Muscle of leg (tissue), 11 donors: Measurements from ENCODE around the gene DUSP10. TPM values are rescaled to one million over a fixed set of nuclear protein-coding genes. Genes with fewer than 3 reads are reported as not detected.
A peak's percentile ranks its signal among the peaks of the same experiment; 100 is the strongest.

Source experiments
- DNase-seq: peaks from one replicate; pipeline ENCODE4 v3.0.0; 2013
- H3K27ac ChIP-seq: one replicate; pipeline ENCODE4 v1.5.1; 2013; ENCODE audit warnings: mild to moderate bottlenecking, low read length, control low read depth
- H3K27me3 ChIP-seq: one replicate; pipeline ENCODE4 v1.6.1; 2013; ENCODE audit warnings: low read length; ENCODE audit not compliant: control insufficient read depth, insufficient read depth
- H3K36me3 ChIP-seq: one replicate; pipeline ENCODE4 v1.6.1; 2013; ENCODE audit warnings: low read length; ENCODE audit not compliant: control insufficient read depth, insufficient read depth
- H3K4me1 ChIP-seq: one replicate; pipeline ENCODE4 v1.6.1; 2013; ENCODE audit warnings: low read length; ENCODE audit not compliant: control insufficient read depth, insufficient read depth
- H3K4me3 ChIP-seq: one replicate; pipeline ENCODE4 v1.5.1; 2013; ENCODE audit warnings: low read length, control low read depth
- H3K9me3 ChIP-seq: replicated peaks from 2 replicates; pipeline ENCODE4 v1.6.1; 2013; ENCODE audit warnings: low read depth, low read length; ENCODE audit not compliant: control insufficient read depth
- WGBS: methylation state at CpG from one replicate; pipeline ENCODE4 v1.1.5; 2013; ENCODE audit warnings: missing lambda C conversion rate; ENCODE audit not compliant: insufficient coverage; 5-methylcytosine and 5-hydroxymethylcytosine counted together
- polyA plus RNA-seq, 8 donors: library from polyadenylated mRNA; unstranded; fragments of 120-200 nt; gene quantifications; one replicate each; pipeline versions ENCODE4 v1.2.1 to v1.2.3, GENCODE V29; 2013; ENCODE audit warnings: inconsistent platforms in 1 of 8, low replicate concordance in 1 of 8; ENCODE audit not compliant: insufficient read length in 8 of 8, insufficient read depth in 1 of 8
- total RNA-seq: library from RNA; stranded (reverse); fragments of 120-200 nt; gene quantifications from one replicate; pipeline ENCODE4 v1.2.4, GENCODE V29; 2013

DUSP10 gene
- total and polyA plus RNA-seq, 9 donors = 9.5 to 45.9 (median 14.9) TPM

DNA sequence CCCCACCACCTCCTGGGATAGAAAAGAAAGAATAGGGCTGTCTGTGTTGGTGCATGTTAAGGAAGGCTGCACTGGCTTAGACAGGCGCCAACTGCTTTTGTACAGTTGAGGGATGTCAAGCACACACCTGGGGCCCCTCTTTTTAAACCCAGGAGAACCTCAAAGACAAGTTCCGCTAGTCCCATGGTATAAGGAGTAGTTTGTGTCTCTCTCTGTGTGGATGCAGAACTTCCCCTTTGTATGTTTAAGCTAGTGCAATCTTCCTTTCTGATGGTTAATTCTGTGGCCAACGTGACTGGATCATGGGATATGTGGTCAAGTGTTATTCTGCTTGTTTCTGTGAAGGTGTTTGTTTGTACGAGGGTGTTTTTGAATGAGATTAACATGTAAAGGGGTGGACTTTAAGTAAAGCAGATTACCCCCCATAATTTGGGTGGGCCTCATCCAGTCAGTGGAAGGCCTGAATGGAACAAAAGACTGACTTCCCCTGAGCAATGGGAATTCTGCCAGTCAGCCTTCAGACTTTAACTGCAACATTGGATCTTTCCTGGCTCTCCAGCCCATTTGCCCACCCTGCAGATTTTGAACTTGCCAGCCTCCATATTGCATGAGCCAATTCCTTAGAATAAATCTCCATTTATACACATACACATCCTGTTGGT is 9.5 kb upstream of the DUSP10 start:
- H3K4me3 ChIP-seq = no peak overlapping the region
- peak; percentile 35 for DNase-seq

DNA sequence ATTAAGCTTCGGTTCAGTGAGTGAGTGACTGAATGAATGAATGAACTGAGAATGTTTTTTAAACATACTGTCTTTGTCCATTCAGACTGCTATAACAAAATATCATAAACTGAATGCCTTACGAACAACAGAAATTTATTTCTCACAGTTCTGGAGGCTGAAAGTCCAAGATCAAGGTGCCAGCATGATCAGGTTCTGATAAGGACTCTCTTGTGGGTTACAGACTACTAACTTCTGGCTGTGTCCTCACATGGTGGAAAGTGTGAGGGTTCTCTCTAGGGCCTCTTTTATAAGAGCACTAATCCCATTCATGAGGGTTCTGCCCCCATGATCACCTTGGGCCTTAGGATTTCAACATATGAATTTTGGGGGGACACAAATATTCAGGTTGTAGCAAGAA is 7.1 kb upstream of the DUSP10 start:
- Histone ChIP-seq H3K9me3 (no peaks in the 10 kb centered on the region), H3K4me3 (no peak overlapping the region), H3K27me3 (no peaks in the 10 kb centered on the region), H3K36me3 (no peaks in the 10 kb centered on the region), H3K4me1 (no peaks in the 10 kb centered on the region), H3K27ac (no peak overlapping the region)
- no CpG with 5 or more reads among the region's 2 CpGs for WGBS
- no peak for DNase-seq

More for the DNA sequence above, 9.5 kb upstream of the DUSP10 start:
- WGBS = 80% methylated on average over 2 of the region's 4 CpGs
- H3K4me1 ChIP-seq = no peaks in the 10 kb centered on the region
- no peak overlapping the region for H3K27ac ChIP-seq
- H3K27me3 ChIP-seq = no peaks in the 10 kb centered on the region
- no peaks in the 10 kb centered on the region for H3K9me3 ChIP-seq
- no peaks in the 10 kb centered on the region for H3K36me3 ChIP-seq

DNA sequence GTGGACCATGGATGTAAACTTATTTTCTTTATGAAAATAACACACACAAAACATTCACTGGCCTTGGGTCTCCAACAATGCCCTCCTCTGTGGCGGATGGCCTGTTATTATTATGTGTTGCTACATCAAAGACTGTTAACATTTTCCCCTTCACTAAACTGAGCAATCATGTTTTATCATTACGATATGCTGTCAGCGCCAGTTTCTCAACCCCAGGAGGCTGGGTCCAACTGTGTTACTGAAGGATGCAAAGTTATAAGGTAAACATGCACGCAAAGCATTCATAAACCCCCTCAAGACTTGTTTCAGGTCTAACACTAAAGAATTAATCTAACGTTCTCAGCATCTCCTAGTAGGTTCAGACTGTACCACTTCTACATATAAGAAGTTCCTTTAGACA is 6.0 kb upstream of the DUSP10 start:
- H3K9me3 ChIP-seq = no peaks in the 10 kb centered on the region
- no peaks in the 10 kb centered on the region for H3K27me3 ChIP-seq
- H3K4me3 ChIP-seq = no peak overlapping the region
- DNase-seq = no peak
- no peaks in the 10 kb centered on the region for H3K36me3 ChIP-seq
- peaks cover 2% of the 10 kb centered on the region for H3K4me1 ChIP-seq
- WGBS = no CpG with 5 or more reads among the region's 5 CpGs
- H3K27ac ChIP-seq = no peak overlapping the region

DNA sequence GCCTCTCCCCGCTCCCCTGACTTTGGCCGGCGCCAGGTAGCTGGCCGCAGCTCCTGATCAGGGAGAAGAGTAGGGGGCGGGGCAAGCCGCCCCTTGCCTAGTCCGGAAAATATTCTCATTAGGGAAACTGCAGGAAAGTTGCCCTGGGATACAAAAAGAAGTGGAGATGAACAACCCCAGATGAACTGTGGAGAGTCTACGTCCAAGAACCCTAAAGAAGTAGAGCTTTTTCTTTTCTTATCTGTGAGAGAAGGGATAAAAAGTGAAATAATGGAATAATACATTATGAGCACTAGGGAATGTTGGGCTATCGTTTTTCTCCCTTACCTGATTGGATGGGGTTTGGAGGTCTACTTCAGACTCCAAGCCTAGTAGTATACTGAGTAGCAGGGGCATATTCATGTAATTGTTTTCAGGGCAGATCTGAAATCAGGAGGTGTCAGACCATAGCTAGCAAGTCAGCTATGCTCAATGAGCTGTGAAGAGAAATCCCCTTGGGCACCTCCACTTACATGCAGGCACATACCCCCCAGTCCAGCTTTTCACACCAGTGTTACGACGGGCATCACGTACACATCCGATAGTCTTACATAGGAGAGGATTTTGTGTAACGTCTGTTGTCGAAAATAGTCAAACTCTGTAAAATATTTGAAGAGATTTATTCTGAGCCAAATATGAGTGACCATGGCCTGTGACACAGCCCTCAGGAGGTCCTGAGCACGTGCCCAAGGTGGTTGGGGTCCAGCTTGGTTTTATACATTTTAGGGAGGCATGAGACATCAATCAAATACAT is 1.7 kb upstream of the DUSP10 start:
- Histone ChIP-seq H3K36me3 (peaks cover 6% of the 10 kb centered on the region), H3K4me1 (peaks cover 21% of the 10 kb centered on the region), H3K27ac (peak overlapping the region; percentile 99), H3K4me3 (peak overlapping the region; percentile 66), H3K9me3 (no peaks in the 10 kb centered on the region), H3K27me3 (no peaks in the 10 kb centered on the region)
- no peak for DNase-seq
- WGBS = 4% methylated on average over 9 of the region's 16 CpGs

GRCh38 chr1:221742555-221743415 is 896 bp upstream of the DUSP10 start:
- WGBS = under 1% methylated on average over 90 of the region's 98 CpGs
- DNase-seq = peak; percentile 87
- Histone ChIP-seq H3K4me3 (peak overlapping the region; percentile 66), H3K27ac (peak overlapping the region; percentile 99), H3K27me3 (no peaks in the 10 kb centered on the region), H3K4me1 (peaks cover 24% of the 10 kb centered on the region), H3K9me3 (no peaks in the 10 kb centered on the region), H3K36me3 (peaks cover 13% of the 10 kb centered on the region)

DNA sequence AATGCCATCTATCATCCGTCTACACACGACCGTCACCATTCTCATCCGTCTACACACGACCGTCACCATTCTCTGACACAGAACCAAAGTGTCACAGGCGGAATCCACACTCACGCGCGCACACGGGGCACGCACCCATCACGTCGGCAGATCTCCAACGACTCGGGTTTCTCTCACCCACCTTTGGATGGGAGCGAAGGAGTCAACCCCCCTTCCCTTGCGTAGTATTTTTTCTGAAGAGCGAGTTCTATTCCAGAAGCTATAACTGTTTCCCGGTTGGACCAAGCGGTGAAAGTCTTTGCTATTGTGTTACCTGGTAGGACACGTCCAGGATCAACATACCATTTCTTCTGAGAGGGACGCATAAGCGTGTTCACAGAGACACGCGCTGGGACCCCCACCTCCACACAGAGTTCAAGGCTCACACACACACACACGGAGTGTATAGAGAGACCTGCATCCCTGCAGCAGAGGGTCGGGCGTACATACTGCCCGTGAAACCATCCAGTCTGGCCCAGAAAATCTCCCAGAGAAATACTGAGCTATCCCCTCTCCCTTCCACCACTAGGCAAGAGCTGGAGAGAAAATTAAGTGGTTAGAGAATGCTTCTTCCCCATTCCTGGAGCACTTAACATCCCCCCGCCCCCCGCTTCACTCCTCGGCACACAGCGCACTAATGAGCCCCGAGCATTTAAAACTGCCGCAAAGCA is 741 bp downstream of the DUSP10 start:
- DNase-seq = peak; percentile 75
- under 1% methylated on average over 15 of the region's 36 CpGs for WGBS
- Histone ChIP-seq H3K4me1 (peaks cover 33% of the 10 kb centered on the region), H3K27ac (peak overlapping the region; percentile 99), H3K27me3 (no peaks in the 10 kb centered on the region), H3K9me3 (no peaks in the 10 kb centered on the region), H3K4me3 (peak overlapping the region; percentile 79), H3K36me3 (peaks cover 24% of the 10 kb centered on the region)

DNA sequence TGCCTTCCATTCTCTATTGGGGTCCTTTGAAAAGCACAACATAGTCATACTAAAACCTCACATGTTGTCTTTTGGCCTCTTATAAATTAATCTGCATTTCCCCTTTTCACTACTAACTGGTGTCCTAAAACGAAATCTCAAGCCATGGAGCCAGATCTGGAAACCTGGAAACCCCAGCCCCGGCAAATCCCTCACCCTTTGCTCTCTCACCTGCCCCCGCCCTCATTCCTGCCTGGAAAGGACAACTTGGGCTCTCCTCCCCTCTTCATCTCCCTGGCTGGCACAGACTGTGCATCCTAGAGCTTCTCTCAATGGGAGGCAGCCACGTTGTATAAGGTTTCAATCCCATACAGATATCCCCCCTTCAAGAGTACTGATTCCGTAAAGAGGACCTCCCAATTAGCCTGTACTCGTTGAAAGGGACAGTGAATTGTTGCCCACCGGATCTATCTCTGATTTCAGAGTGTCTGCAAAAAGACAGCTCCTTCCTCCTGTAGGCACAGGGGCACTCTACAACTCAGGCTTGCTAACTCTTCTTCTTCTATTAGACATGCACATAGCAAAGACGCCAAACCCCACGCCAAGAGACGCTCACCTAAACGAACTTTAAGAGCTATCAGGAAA is 1.4 kb downstream of the DUSP10 start:
- 18% methylated on average over 11 of the region's 11 CpGs for WGBS
- H3K27me3 ChIP-seq = no peaks in the 10 kb centered on the region
- H3K4me3 ChIP-seq = peak overlapping the region; percentile 79
- peak overlapping the region; percentile 99 for H3K27ac ChIP-seq
- H3K36me3 ChIP-seq = peaks cover 24% of the 10 kb centered on the region
- H3K9me3 ChIP-seq = no peaks in the 10 kb centered on the region
- DNase-seq = peak; percentile 47
- H3K4me1 ChIP-seq = peaks cover 36% of the 10 kb centered on the region

GRCh38 chr1:221739677-221740025 is 2.2 kb downstream of the DUSP10 start:
- 98% methylated on average over 4 of the region's 6 CpGs for WGBS
- H3K9me3 ChIP-seq = no peaks in the 10 kb centered on the region
- DNase-seq = no peak
- H3K4me3 ChIP-seq = no peak overlapping the region
- peaks cover 24% of the 10 kb centered on the region for H3K36me3 ChIP-seq
- H3K27ac ChIP-seq = no peak overlapping the region
- H3K27me3 ChIP-seq = no peaks in the 10 kb centered on the region
- peaks cover 39% of the 10 kb centered on the region for H3K4me1 ChIP-seq

GRCh38 chr1:221739018-221739676 is 2.7 kb downstream of the DUSP10 start:
- H3K4me1 ChIP-seq = peaks cover 40% of the 10 kb centered on the region
- WGBS = 91% methylated on average over 14 of the region's 14 CpGs
- H3K27ac ChIP-seq = no peak overlapping the region
- DNase-seq = no peak
- H3K9me3 ChIP-seq = no peaks in the 10 kb centered on the region
- H3K27me3 ChIP-seq = no peaks in the 10 kb centered on the region
- peaks cover 24% of the 10 kb centered on the region for H3K36me3 ChIP-seq
- no peak overlapping the region for H3K4me3 ChIP-seq
